ENCODE results near the gene B3GAT3. TPM values are rescaled to one million over a fixed set of nuclear protein-coding genes. Genes with fewer than 3 reads are reported as not detected.
A peak's percentile ranks its signal among the peaks of the same experiment; 100 is the strongest.
"Not testable (repeated sequence)": the region's sequence is repeated elsewhere in the genome, so short reads cannot be mapped to it uniquely, and the experiment has no call there.

Gene B3GAT3
- 10 to 100 TPM; 21.3 to 44.9 (median 41.3) TPM for polyA plus RNA-seq (ENCODE audit: insufficient read length in 4 of 4)

GRCh38 chr11:62621567-62622470, at the start of gene B3GAT3:
Gene B3GAT3 (minus strand): TSS chr11:62621986. CDS start chr11:62621947, 39 bp downstream.
- peak in 3 of 4 donors; percentile 68 to 92 (median 84) for DNase-seq (ENCODE audit: low read depth in 4 of 4, low spot score in 2 of 4)

GRCh38 chr11:62671236-62671607, 49.4 kb upstream of the B3GAT3 start:
- DNase-seq (ENCODE audit: low read depth in 4 of 4, low spot score in 2 of 4), result no peak

- no peak for DNase-seq (ENCODE audit: low read depth in 4 of 4, low spot score in 2 of 4)
These were observed 47.8 kb upstream of the B3GAT3 start for GRCh38 chr11:62669420-62670161.

GRCh38 chr11:62667460-62667859, 45.7 kb upstream of the B3GAT3 start:
- no peak for DNase-seq (ENCODE audit: low read depth in 4 of 4, low spot score in 2 of 4)

- no peak for DNase-seq (ENCODE audit: low read depth in 4 of 4, low spot score in 2 of 4)
These were observed 44.6 kb upstream of the B3GAT3 start for GRCh38 chr11:62666259-62666926.

- DNase-seq (ENCODE audit: low read depth in 4 of 4, low spot score in 2 of 4), result peak in 2 of 4 donors; percentile 50 to 57
These were observed 43.9 kb upstream of the B3GAT3 start for GRCh38 chr11:62665599-62666258.

- DNase-seq (ENCODE audit: low read depth in 4 of 4, low spot score in 2 of 4), result peak; percentile 88 to 93 (median 91)
These were observed 43.4 kb upstream of the B3GAT3 start, which contains the start of the genes C11orf98 and CSKMT for GRCh38 chr11:62665075-62665598. Gene C11orf98 (minus strand): TSS chr11:62665210. CDS start chr11:62665169, 41 bp downstream. Gene CSKMT (plus strand): TSS chr11:62665312. CDS start chr11:62665880, 568 bp downstream.

- peak in 1 of 4 donors; percentile 50 for DNase-seq (ENCODE audit: low read depth in 4 of 4, low spot score in 2 of 4)
These were observed 42.8 kb upstream of the B3GAT3 start for GRCh38 chr11:62664405-62665074.

GRCh38 chr11:62656796-62657429, 35.1 kb upstream of the B3GAT3 start:
- no peak for DNase-seq (ENCODE audit: low read depth in 4 of 4, low spot score in 2 of 4)

GRCh38 chr11:62654297-62654696, 32.5 kb upstream of the B3GAT3 start:
- no peak for DNase-seq (ENCODE audit: low read depth in 4 of 4, low spot score in 2 of 4)

- no peak for DNase-seq (ENCODE audit: low read depth in 4 of 4, low spot score in 2 of 4)
These were observed 30.6 kb upstream of the B3GAT3 start for GRCh38 chr11:62652161-62653006.

GRCh38 chr11:62650283-62650682, 28.5 kb upstream of the B3GAT3 start:
- not testable (repeated sequence) for DNase-seq (ENCODE audit: low read depth in 4 of 4, low spot score in 2 of 4)

GRCh38 chr11:62649486-62649885, 27.7 kb upstream of the B3GAT3 start:
- DNase-seq (ENCODE audit: low read depth in 4 of 4, low spot score in 2 of 4), result no peak

GRCh38 chr11:62648967-62649364, 27.2 kb upstream of the B3GAT3 start:
- DNase-seq (ENCODE audit: low read depth in 4 of 4, low spot score in 2 of 4), result no peak

- no peak for DNase-seq (ENCODE audit: low read depth in 4 of 4, low spot score in 2 of 4)
These were observed 26.6 kb upstream of the B3GAT3 start for GRCh38 chr11:62648185-62648966.

- no peak for DNase-seq (ENCODE audit: low read depth in 4 of 4, low spot score in 2 of 4)
These were observed 25.8 kb upstream of the B3GAT3 start for GRCh38 chr11:62647609-62648005.

Data from left renal cortex interstitium (tissue), 4 donors.